Measurements from ENCODE around the gene SOAT1. TPM values are rescaled to one million over a fixed set of nuclear protein-coding genes. Genes with fewer than 3 reads are reported as not detected.

SOAT1 gene
- total RNA-seq, 1 experiment from 2014 or later = 33.9 TPM

GRCh38 chr1:179302070-179302469 lies 8.5 kb downstream of the SOAT1 start:
- intact Hi-C loops (cut with micrococcal nuclease) = no loop called here
- no peak for ATAC-seq
- Histone ChIP-seq H3K4me1 (ENCODE audit: control insufficient read depth in 1 of 2, insufficient read depth in 2 of 2, low read length in 2 of 2) (no peaks in the 10 kb centered on the region), H3K27me3 (ENCODE audit: insufficient read depth, low read length) (no peaks in the 10 kb centered on the region), H3K9me2 (ENCODE audit: insufficient read depth) (no peaks in the 10 kb centered on the region), H3K79me2 (ENCODE audit: insufficient read depth, low read length) (peaks cover 32% of the 10 kb centered on the region), H2AFZ (ENCODE audit: low read depth, low read length, poor library complexity, severe bottlenecking) (no peak overlapping the region), H3K4me2 (ENCODE audit: low read length) (no peak overlapping the region), H3K9ac (ENCODE audit: low read length) (no peak overlapping the region), H3K27ac (ENCODE audit: low read depth, low read length) (no peak overlapping the region), H3K9me3 (ENCODE audit: control insufficient read depth in 1 of 2, insufficient read depth in 1 of 2, low read depth in 1 of 2, low read length in 2 of 2) (no peaks in the 10 kb centered on the region), H4K20me1 (ENCODE audit: insufficient read depth) (0 out of 2 replicates have a peak, but pooled peaks cover 3% of the 10 kb centered on the region), H3K4me3 (replicated peaks in 1 of 2; ENCODE audit: low read depth in 1 of 2, low read length in 2 of 2) (no peak overlapping the region), H3K36me3 (ENCODE audit: control insufficient read depth in 1 of 2, insufficient read depth in 2 of 2, low read length in 2 of 2) (peaks cover 0 to 6% of the 10 kb centered on the region in 2 experiments; a peak in 1 of 4 replicates)
- RAD21 ChIA-PET (ENCODE audit: low non-redundant PET in 1 of 2, low total read pairs in 2 of 2, uncharacterized antibody in 2 of 2, unreplicated experiment in 2 of 2) = no interaction called here
- BruUV-seq (replicated peaks) = no TSS peak
- TF ChIP-seq ELF1 (IDR thresholded peaks at IDR 0.05; ENCODE audit: borderline replicate concordance, low read depth) (no peak), FOSL1 (IDR thresholded peaks at IDR 0.05; ENCODE audit: low read depth) (no peak), EGR1 (IDR thresholded peaks at IDR 0.05; ENCODE audit: low read depth) (no peak), POLR2AphosphoS5 (IDR thresholded peaks at IDR 0.05; ENCODE audit: low read depth, low read length) (no peak), EZH2 (IDR thresholded peaks at IDR 0.05) (no peak), ZBTB33 (IDR thresholded peaks at IDR 0.05; ENCODE audit: extremely low read depth, insufficient replicate concordance, low read length) (no peak), JUND (IDR thresholded peaks at IDR 0.05) (no peak), RAD21 (IDR thresholded peaks at IDR 0.05; ENCODE audit: low read depth) (no peak), TCF7L2 (IDR thresholded peaks at IDR 0.05; ENCODE audit: borderline replicate concordance, extremely low read depth, insufficient read depth, insufficient read length) (no peak), ZNF274 (IDR thresholded peaks at IDR 0.05; ENCODE audit: low read depth, low read length) (no peak)
- TF ChIP-seq, protein P1, sequence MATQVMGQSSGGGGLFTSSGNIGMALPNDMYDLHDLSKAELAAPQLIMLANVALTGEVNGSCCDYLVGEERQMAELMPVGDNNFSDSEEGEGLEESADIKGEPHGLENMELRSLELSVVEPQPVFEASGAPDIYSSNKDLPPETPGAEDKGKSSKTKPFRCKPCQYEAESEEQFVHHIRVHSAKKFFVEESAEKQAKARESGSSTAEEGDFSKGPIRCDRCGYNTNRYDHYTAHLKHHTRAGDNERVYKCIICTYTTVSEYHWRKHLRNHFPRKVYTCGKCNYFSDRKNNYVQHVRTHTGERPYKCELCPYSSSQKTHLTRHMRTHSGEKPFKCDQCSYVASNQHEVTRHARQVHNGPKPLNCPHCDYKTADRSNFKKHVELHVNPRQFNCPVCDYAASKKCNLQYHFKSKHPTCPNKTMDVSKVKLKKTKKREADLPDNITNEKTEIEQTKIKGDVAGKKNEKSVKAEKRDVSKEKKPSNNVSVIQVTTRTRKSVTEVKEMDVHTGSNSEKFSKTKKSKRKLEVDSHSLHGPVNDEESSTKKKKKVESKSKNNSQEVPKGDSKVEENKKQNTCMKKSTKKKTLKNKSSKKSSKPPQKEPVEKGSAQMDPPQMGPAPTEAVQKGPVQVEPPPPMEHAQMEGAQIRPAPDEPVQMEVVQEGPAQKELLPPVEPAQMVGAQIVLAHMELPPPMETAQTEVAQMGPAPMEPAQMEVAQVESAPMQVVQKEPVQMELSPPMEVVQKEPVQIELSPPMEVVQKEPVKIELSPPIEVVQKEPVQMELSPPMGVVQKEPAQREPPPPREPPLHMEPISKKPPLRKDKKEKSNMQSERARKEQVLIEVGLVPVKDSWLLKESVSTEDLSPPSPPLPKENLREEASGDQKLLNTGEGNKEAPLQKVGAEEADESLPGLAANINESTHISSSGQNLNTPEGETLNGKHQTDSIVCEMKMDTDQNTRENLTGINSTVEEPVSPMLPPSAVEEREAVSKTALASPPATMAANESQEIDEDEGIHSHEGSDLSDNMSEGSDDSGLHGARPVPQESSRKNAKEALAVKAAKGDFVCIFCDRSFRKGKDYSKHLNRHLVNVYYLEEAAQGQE (IDR thresholded peaks at IDR 0.05; ENCODE audit: low read depth) = no peak
- POLR2A ChIA-PET = interaction anchor here (1.2 kb wide), 1 partner anchor 9 kb away, joined by 3 read pairs; the partner anchor contains the start of gene SOAT1
- CTCF ChIA-PET = no interaction called here
- DNase-seq (ENCODE audit: low read depth, low spot score) = no peak

All from HCT116 (cell line).